GM18909 (cell line): ENCODE results near the gene LOXL3.

Experiments used
- ATAC-seq: cut with Tn5 transposase; IDR thresholded peaks from one replicate; pipeline ENCODE4 v1.9.1; 2021; ENCODE audit warnings: mild to moderate bottlenecking; ENCODE audit not compliant: unreplicated experiment, poor library complexity

The LOXL3 gene

GRCh38 chr2:74553892-74554819 is at the start of gene LOXL3, which contains the start of gene DOK1:
Gene LOXL3 (minus strand): TSS chr2:74553942. CDS start chr2:74552634, 1,308 bp downstream.
Gene DOK1 (plus strand): TSS chr2:74554720. CDS start chr2:74554755, 35 bp downstream.
- peak; percentile 51 for ATAC-seq

- ATAC-seq: no peak
Observed at GRCh38 chr2:74602586-74603281, 49.0 kb upstream of the LOXL3 start.

- ATAC-seq: no peak
Observed at GRCh38 chr2:74599676-74600075, 45.9 kb upstream of the LOXL3 start.

GRCh38 chr2:74597410-74597809 is 43.7 kb upstream of the LOXL3 start:
- no peak for ATAC-seq

GRCh38 chr2:74596584-74596983 is 42.8 kb upstream of the LOXL3 start:
- ATAC-seq: no peak

- no peak for ATAC-seq
Observed at GRCh38 chr2:74593826-74594772, 40.4 kb upstream of the LOXL3 start.

- no peak for ATAC-seq
Observed at GRCh38 chr2:74588664-74589063, 34.9 kb upstream of the LOXL3 start.

GRCh38 chr2:74587664-74588277 is 34.0 kb upstream of the LOXL3 start:
- peak; percentile 67 for ATAC-seq

GRCh38 chr2:74585406-74586185 is 31.9 kb upstream of the LOXL3 start:
- no peak for ATAC-seq

- peak; percentile 44 for ATAC-seq
Observed at GRCh38 chr2:74584088-74584645, 30.4 kb upstream of the LOXL3 start.

- ATAC-seq: no peak
Observed at GRCh38 chr2:74583504-74583903, 29.8 kb upstream of the LOXL3 start.

- no peak for ATAC-seq
Observed at GRCh38 chr2:74582184-74582583, 28.4 kb upstream of the LOXL3 start.

- ATAC-seq: no peak
Observed at GRCh38 chr2:74581463-74581862, 27.7 kb upstream of the LOXL3 start.

- no peak for ATAC-seq
Observed at GRCh38 chr2:74578408-74578807, 24.7 kb upstream of the LOXL3 start.

- ATAC-seq: peak; percentile 37
Observed at GRCh38 chr2:74577448-74577847, 23.7 kb upstream of the LOXL3 start.

GRCh38 chr2:74576863-74577229 is 23.1 kb upstream of the LOXL3 start:
- no peak for ATAC-seq

GRCh38 chr2:74576211-74576862 is 22.6 kb upstream of the LOXL3 start:
- no peak for ATAC-seq

GRCh38 chr2:74575320-74575719 is 21.6 kb upstream of the LOXL3 start:
- no peak for ATAC-seq
